Chondrocyte (in vitro differentiated cells): ENCODE data around the gene LCMT1. TPM values are rescaled to one million over a fixed set of nuclear protein-coding genes. Genes with fewer than 3 reads are reported as not detected.
A peak's percentile ranks its signal among the peaks of the same experiment; 100 is the strongest.

Experiments
- DNase-seq: peaks from one replicate; pipeline ENCODE4 v3.0.0; 2021; ENCODE audit warnings: mixed read lengths, low spot score
- H3K27ac Mint-ChIP-seq: one replicate; pipeline ENCODE4 v1.8.0; 2021; ENCODE audit warnings: mild to moderate bottlenecking, moderate library complexity, mixed read lengths; ENCODE audit not compliant: unreplicated experiment
- H3K27me3 Mint-ChIP-seq: 2 replicates; pipeline ENCODE4 v1.8.0; 2021; ENCODE audit warnings: low read depth, mixed read lengths
- H3K36me3 Mint-ChIP-seq: 2 replicates; pipeline ENCODE4 v1.8.0; 2021; ENCODE audit warnings: low read depth, mixed read lengths
- H3K4me1 Mint-ChIP-seq: 2 replicates; pipeline ENCODE4 v1.8.0; 2021; ENCODE audit warnings: low read depth, mild to moderate bottlenecking, mixed read lengths
- H3K4me3 Mint-ChIP-seq: one replicate; pipeline ENCODE4 v1.8.0; 2021; ENCODE audit warnings: mild to moderate bottlenecking, moderate library complexity, mixed read lengths; ENCODE audit not compliant: unreplicated experiment
- H3K9me3 Mint-ChIP-seq: 2 replicates; pipeline ENCODE4 v1.8.0; 2021; ENCODE audit warnings: low read depth, mixed read lengths
- CTCF ChIP-seq: fragments of 200-600 bp; sonication (generic); IDR thresholded peaks from 2 replicates; pipeline ENCODE4 v1.5.0; 2021; ENCODE audit warnings: antibody characterized with exemption, mild to moderate bottlenecking, moderate library complexity
- total RNA-seq: library from RNA; stranded (reverse); gene quantifications from 3 replicates; pipeline ENCODE4 v1.2.1, GENCODE V29; 2021

The LCMT1 gene
- total RNA-seq, 1 donor from 2014 or later: 35.4 TPM

- DNase-seq: no peak
- no peaks in the 10 kb centered on the region for H3K9me3 Mint-ChIP-seq
- no peaks in the 10 kb centered on the region for H3K27me3 Mint-ChIP-seq
- H3K4me3 Mint-ChIP-seq: no peak overlapping the region
- peak overlapping the region; percentile 73 for H3K27ac Mint-ChIP-seq
- TF ChIP-seq CTCF: no peak
- H3K36me3 Mint-ChIP-seq: no peaks in the 10 kb centered on the region
- peaks cover 17% of the 10 kb centered on the region for H3K4me1 Mint-ChIP-seq
Measured at GRCh38 chr16:25065899-25066298, 45.6 kb upstream of the LCMT1 start.

DNA sequence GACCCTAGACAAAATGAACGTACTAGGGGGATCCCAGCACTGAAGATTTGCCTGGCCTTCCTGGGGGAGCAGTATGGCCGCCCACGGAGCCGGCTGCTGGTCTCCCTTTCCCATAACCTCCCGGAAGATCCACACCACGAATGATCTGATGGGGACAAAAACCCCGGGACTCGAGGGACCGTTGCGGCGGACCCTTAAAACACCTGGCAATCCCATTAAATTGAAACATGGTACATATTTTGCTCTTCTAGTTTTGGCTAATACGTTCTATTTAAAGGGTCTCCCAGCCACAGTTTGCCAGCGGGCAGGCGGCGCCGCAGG lies 45.2 kb upstream of the LCMT1 start:
- peaks cover 17% of the 10 kb centered on the region for H3K4me1 Mint-ChIP-seq
- no peak for DNase-seq
- TF ChIP-seq CTCF: no peak
- no peaks in the 10 kb centered on the region for H3K27me3 Mint-ChIP-seq
- no peaks in the 10 kb centered on the region for H3K36me3 Mint-ChIP-seq
- peak overlapping the region; percentile 73 for H3K27ac Mint-ChIP-seq
- peak overlapping the region; percentile 87 for H3K4me3 Mint-ChIP-seq
- H3K9me3 Mint-ChIP-seq: no peaks in the 10 kb centered on the region

DNA sequence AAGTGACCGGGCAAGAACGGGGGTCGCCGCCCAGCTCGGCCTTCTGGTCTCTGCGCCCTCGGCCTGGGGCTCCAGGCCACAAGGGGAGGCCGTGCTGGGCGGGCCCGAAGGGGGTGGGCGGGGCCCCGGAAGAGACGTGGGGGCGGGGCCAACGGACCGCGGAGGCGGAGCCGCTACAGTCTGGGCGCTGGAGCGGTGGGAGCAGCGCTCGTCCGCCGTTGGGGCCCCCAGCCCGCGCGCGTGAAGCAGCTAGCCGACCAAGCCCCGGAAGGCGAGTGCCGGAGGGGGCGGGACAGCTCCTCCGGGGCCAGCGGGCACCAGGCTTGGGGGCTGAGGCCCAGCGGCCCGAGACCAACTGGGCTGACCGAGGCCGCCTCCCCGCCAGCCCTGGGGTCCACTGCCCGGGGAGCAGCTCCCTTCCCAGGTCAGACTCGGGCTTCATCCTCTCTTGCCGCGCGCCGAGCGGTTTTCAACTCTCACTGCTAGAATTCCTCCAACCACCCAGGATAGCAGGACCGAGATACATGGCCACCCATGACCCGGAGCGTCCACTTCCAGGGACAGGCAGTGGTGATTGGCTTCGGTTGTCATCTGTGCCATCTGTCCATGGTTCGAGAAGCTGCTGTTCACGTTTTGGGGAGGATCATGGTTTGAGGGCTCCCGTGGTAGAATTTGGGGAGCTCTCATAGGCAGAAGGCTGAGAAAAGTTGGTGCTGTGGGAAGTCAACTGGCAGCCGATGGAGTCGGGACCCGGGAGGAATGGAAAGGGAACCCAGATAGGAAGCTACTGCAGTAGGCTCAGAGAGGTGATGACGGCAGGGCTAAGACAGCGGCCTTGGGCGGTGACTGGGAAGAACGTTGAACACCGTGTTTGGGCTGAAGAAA lies 44.6 kb upstream of the LCMT1 start:
- peaks cover 17% of the 10 kb centered on the region for H3K4me1 Mint-ChIP-seq
- H3K9me3 Mint-ChIP-seq: no peaks in the 10 kb centered on the region
- peak overlapping the region; percentile 87 for H3K4me3 Mint-ChIP-seq
- peak overlapping the region; percentile 73 for H3K27ac Mint-ChIP-seq
- no peaks in the 10 kb centered on the region for H3K36me3 Mint-ChIP-seq
- DNase-seq: no peak
- no peaks in the 10 kb centered on the region for H3K27me3 Mint-ChIP-seq
- no peak for TF ChIP-seq CTCF

GRCh38 chr16:25073854-25074253 lies 37.7 kb upstream of the LCMT1 start:
- H3K27ac Mint-ChIP-seq: no peak overlapping the region
- no peak overlapping the region for H3K4me3 Mint-ChIP-seq
- H3K36me3 Mint-ChIP-seq: no peaks in the 10 kb centered on the region
- no peak for DNase-seq
- H3K9me3 Mint-ChIP-seq: no peaks in the 10 kb centered on the region
- no peaks in the 10 kb centered on the region for H3K27me3 Mint-ChIP-seq
- no peak for TF ChIP-seq CTCF
- no peaks in the 10 kb centered on the region for H3K4me1 Mint-ChIP-seq

DNA sequence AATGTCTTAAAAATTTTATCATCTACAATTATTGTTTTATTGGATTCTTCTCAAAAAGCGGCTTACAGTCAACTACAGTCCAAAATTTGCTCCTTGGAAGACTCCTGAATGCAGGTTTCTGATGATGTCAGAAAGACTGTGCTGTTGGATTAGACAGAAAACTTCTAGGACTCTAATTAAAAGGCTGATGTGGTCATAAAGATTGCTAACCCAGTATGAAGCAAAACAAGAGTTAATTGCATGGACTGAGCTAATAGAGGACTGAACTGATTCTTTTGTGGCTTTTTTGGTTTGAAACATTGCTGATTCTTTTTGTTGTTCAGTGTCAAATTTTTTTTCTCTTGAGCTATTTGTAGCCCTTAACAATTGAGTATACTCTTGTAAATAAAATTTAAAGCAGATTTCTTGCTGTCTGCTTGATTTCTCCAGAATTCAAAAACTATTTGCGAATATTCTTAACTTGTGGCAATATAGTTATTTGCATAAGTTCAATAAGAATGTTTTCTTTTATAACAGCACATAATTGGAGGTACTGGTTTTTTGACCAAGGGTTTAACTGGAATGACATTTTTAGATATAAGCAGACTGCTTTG lies 33.1 kb upstream of the LCMT1 start:
- Mint-ChIP-seq H3K36me3 (no peaks in the 10 kb centered on the region), H3K27me3 (no peaks in the 10 kb centered on the region), H3K27ac (no peak overlapping the region), H3K4me1 (no peaks in the 10 kb centered on the region), H3K9me3 (no peaks in the 10 kb centered on the region), H3K4me3 (no peak overlapping the region)
- DNase-seq: no peak
- TF ChIP-seq CTCF: no peak
